Skeletal muscle cell (primary cell): ENCODE results near the gene C1S.
"Not testable (repeated sequence)": the region's sequence is repeated elsewhere in the genome, so short reads cannot be mapped to it uniquely, and the experiment has no call there.

Source experiments
- DNase-seq: peaks from one replicate; pipeline ENCODE4 v3.0.0-alpha.2; 2010; ENCODE audit warnings: low read depth
- H3K4me3 ChIP-seq: 2 replicates; pipeline ENCODE4 v1.5.1; 2011; ENCODE audit warnings: low read depth, mild to moderate bottlenecking, control low read depth, low read length, moderate library complexity

Gene C1S

GRCh38 chr12:7042842-7043241, 17.7 kb upstream of the C1S start:
- DNase-seq = no peak
- no peak overlapping the region for H3K4me3 ChIP-seq

DNA sequence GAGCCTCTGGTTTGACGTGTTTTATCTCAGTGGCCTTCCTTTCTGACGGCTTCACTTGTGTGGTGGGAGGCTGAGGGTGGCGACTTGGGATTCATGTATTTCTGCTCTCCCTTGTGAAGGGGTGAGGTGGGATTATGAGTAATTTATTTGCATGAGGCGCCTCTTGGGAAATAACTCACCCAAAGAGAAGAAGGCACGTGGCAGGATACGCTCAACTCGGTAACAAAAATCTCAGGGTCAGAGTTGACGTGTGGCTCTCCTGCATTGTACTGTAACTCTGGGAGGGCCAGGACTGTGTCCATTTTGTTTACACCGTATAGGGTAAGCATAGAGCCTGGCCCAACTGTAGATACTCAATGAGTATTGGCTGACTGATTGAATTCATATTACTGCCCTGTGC, 14.6 kb upstream of the C1S start:
- no peak for DNase-seq
- H3K4me3 ChIP-seq = no peak overlapping the region

- H3K4me3 ChIP-seq = no peak overlapping the region
- DNase-seq = no peak
Observed at GRCh38 chr12:7046383-7047105, 14.0 kb upstream of the C1S start.

DNA sequence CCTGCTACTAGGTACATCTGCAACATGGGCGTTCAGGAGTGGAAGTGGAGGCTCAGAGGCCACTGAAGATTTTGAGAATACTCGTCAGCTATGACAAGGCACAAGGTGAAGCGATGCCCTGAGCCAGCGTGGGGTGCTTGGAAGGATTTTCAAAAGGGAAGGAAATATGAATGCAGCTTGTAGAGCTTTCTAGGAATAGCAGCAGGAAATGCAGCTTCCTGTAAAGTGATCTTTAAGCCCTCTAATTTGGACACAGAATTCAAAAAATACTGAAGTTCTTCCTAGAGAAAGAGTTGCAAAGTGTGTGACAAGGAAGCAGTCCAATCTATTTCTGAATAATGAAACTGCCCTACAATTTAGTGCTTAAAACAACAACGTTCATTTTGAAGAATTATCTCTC, 13.2 kb upstream of the C1S start:
- H3K4me3 ChIP-seq = no peak overlapping the region
- no peak for DNase-seq

DNA sequence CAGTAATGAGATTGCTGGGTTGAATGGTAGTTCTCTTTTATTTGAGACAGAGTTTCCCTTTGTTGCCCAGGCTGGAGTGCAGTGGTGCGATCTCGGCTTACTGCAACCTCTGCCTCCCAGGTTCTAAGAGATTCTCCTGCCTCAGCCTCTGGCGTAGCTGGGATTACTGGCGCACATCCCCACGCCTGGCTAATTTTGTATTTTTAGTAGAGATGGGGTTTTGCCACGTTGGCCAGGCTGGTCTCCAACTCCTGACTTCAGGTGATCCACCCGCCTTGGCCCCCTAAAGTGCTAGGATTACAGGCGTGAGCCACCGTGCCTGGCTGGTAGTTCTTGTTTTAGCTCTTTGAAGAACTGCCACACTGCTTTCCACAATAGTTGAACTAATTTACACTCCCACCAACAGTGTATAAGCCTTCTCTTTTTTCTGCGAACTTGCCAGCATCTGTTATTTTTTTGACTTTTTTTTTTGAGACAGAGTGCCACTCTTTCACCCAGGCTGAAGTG, 11.0 kb upstream of the C1S start:
- H3K4me3 ChIP-seq, DNase-seq: not testable (repeated sequence)

- DNase-seq, H3K4me3 ChIP-seq: not testable (repeated sequence)
Observed at GRCh38 chr12:7049973-7050372, 10.5 kb upstream of the C1S start.

DNA sequence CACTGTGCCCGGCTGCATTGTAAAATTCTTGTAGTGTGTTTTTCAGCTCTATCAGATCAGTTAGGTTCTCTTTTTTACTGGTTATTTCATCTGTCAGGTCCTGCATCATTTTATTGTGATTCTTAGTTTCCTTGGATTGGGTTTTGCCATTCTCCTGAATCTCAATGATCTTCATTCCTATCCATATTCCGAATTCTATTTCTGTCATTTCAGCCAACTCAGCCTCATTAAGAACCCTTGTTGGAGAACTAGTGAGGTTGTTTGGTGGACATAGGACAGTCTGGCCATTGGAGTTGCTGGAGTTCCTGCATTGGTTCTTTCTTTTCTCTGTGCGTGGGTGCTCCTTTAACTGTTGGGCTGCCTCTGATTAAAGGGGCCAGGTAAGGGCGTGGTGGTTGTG, 5.6 kb upstream of the C1S start:
- DNase-seq = no peak
- no peak overlapping the region for H3K4me3 ChIP-seq

GRCh38 chr12:7055736-7056135, 4.8 kb upstream of the C1S start:
- H3K4me3 ChIP-seq, DNase-seq: not testable (repeated sequence)

DNA sequence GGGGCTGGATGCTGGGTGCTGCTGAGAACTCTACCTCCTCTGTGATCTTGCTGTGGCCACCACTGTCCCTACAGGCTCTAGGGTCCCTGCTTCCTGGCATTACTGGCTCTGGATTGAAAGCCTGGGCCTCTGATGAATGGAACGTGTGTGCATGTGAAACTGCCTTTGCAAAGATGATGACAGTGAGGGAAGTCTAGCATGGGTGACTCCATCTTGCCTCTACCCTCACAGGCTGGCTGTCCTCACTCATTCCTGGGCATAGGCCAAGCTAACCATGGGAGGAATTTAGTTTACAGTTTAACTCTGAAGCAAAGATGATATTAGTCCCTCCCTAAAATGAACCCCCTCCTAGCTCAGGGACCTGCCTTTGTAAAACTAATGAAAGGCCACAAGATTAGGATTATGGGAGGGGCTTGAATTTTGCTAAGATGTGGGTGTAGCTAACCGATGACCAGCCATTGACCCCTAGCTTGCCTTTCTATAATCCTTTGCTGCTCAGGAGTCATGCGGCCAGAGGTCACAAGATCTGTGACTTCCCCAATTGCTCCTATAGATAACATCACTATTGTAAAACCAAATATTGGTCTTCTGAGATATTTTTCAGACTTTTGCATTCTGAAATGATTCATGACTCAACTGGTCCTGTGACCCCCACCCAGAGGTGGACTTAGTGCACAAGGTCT, 2.2 kb upstream of the C1S start:
- no peak for DNase-seq
- no peak overlapping the region for H3K4me3 ChIP-seq

- no peak overlapping the region for H3K4me3 ChIP-seq
- no peak for DNase-seq
Observed at GRCh38 chr12:7058850-7059395, 1.6 kb upstream of the C1S start.

DNA sequence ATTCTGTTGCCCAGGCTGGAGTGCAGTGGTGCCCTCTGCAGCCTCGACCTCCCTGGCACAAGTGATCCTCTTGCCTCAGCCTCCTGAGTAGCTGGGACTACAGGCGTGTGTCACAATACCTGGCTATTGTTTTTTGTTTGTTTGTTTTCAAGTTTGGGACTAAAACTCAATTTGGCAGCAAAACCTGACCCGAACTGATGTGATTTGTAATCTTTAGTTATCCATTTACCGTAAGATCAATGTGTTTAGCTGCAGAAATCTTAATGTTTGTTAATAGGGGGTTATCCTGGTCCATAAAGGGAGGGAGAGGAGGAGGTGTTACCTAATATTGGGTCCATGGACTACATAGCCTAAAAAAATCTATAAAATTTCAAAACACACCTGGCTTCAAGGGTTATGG, 738 bp upstream of the C1S start:
- no peak overlapping the region for H3K4me3 ChIP-seq
- DNase-seq = no peak

GRCh38 chr12:7061138-7061537, 620 bp downstream of the C1S start:
- H3K4me3 ChIP-seq = peak overlapping the region; percentile 38
- no peak for DNase-seq

DNA sequence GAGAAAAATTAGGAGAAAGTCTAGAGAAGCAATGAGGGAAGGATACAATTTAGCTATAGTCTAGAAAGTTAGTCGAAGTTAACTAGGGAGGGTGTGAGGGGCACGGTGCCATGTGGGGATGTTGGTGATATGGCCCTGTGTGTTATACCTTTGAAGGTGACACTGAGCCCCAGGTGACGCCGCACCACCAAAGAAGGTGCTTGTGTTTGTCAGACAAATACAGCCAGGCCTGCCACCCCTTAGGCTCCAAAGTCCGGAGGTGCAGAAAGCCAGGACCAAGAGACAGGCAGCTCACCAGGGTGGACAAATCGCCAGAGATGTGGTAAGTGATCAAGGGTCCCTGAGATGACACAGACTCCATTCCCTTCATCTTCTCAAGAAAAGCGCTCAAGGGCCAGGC, 1.1 kb downstream of the C1S start:
- DNase-seq = no peak
- H3K4me3 ChIP-seq = no peak overlapping the region

- H3K4me3 ChIP-seq = no peak overlapping the region
- no peak for DNase-seq
Observed at GRCh38 chr12:7064516-7064915, 4.0 kb downstream of the C1S start.

GRCh38 chr12:7065073-7065623, 4.6 kb downstream of the C1S start:
- DNase-seq = no peak
- H3K4me3 ChIP-seq = no peak overlapping the region

DNA sequence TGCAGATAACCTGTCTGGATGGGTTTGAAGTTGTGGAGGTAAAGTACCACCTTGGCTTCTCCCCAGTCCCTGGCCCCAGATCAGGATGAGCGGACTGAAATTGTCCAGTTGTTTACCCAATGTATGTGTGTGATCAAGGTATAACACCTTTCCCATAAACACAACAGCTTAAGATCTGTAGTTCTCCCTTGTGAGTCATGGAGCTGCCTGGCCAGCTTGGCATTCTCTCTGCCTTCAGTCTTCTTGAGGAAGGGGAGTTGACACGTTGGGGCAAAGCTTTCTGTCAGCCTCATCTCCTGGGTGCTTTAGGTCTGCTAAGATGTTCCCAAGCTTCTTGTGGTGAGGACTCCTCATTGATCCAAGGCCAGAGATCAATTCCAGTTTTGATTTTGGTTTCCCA, 6.1 kb downstream of the C1S start:
- H3K4me3 ChIP-seq = no peak overlapping the region
- DNase-seq = no peak

DNA sequence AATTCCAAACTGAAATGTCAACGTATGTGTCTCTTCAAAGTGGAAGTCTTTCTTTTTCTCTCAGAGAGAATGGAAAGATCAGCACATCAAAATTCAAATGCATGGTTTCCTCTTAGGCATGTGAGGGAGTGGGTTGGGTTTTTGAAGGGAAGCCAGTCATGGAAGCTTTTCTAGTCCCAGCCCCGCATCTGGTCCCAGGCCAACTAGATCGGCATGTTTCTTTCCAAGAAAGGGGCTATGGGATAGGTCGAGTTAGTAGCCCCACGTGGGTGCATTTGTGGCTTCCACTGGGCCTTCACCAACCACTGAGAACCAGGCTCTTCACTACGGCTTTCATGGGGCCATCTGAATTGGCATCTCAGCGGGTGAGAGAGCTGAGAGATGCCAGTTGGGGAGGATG, 6.6 kb downstream of the C1S start:
- no peak overlapping the region for H3K4me3 ChIP-seq
- no peak for DNase-seq

DNA sequence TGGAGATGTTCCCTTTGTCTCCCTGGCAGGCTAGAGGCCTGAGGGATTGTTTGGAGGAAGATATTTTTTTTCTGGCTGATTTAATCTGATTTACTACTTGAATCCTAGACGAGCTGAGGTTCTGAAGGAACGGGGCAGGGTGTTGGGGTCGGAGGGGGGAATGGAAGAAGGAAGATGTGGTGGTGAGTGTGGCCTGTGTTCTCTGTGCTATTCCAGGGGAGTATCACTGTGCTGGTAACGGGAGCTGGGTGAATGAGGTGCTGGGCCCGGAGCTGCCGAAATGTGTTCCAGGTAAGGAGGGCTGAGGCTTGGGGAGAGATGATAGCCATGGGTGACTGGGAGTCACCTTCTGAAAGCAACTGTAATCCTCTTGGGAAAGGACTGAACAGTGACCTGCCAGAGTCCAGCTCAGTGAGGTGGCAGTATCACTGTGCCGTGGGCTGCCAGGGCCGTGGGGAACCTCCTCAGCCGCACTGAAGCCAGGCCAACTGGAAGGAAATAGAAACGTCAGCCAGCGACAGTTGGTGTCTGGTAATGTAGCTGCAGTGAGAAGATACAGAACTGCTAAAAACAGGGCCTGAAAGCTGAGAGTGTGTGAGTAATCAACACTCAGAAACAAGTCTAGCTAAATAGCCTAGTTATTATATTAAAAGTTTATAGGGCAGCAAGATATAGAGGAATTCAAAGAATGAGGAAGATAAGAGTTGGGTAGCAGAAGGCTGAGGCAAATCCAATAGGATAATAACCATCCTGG, 7.9 kb downstream of the C1S start:
- no peak overlapping the region for H3K4me3 ChIP-seq
- no peak for DNase-seq

GRCh38 chr12:7068994-7069346, 8.5 kb downstream of the C1S start:
- no peak for DNase-seq
- H3K4me3 ChIP-seq = no peak overlapping the region

DNA sequence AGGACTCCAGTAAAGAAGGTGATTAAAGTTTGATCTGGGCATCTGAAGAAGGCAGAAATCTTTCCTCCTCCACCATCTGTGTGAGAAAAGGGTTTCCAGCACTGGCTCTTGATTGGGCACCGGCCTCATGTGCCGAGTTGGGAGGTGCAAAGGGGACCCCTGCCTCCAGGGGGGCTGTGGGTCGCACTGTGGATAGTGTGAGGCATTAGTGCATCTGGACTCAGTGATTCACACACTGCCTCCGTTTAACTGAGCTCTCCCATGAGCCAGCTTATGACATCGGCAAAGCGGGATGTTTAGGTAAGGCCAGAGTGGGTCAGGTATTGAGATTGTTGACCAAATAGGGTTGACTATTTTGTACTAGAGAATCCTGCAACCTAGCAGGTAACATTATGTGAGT, 8.9 kb downstream of the C1S start:
- no peak for DNase-seq
- H3K4me3 ChIP-seq = no peak overlapping the region
